ENCODE measurements around the gene ANKMY1.

ANKMY1 gene

GRCh38 chr2:240468303-240469238 lies 89.2 kb downstream of the ANKMY1 start:
- no peak for DNase-seq (ENCODE audit: extremely low read depth, low read depth)
- TF ChIP-seq, protein P1, sequence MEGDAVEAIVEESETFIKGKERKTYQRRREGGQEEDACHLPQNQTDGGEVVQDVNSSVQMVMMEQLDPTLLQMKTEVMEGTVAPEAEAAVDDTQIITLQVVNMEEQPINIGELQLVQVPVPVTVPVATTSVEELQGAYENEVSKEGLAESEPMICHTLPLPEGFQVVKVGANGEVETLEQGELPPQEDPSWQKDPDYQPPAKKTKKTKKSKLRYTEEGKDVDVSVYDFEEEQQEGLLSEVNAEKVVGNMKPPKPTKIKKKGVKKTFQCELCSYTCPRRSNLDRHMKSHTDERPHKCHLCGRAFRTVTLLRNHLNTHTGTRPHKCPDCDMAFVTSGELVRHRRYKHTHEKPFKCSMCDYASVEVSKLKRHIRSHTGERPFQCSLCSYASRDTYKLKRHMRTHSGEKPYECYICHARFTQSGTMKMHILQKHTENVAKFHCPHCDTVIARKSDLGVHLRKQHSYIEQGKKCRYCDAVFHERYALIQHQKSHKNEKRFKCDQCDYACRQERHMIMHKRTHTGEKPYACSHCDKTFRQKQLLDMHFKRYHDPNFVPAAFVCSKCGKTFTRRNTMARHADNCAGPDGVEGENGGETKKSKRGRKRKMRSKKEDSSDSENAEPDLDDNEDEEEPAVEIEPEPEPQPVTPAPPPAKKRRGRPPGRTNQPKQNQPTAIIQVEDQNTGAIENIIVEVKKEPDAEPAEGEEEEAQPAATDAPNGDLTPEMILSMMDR (IDR thresholded peaks at IDR 0.05; ENCODE audit: low read depth, low read length, missing control alignments), result no peak
- H3K4me3 ChIP-seq (replicated peaks; ENCODE audit: low read depth, low read length), result no peak overlapping the region

DNA sequence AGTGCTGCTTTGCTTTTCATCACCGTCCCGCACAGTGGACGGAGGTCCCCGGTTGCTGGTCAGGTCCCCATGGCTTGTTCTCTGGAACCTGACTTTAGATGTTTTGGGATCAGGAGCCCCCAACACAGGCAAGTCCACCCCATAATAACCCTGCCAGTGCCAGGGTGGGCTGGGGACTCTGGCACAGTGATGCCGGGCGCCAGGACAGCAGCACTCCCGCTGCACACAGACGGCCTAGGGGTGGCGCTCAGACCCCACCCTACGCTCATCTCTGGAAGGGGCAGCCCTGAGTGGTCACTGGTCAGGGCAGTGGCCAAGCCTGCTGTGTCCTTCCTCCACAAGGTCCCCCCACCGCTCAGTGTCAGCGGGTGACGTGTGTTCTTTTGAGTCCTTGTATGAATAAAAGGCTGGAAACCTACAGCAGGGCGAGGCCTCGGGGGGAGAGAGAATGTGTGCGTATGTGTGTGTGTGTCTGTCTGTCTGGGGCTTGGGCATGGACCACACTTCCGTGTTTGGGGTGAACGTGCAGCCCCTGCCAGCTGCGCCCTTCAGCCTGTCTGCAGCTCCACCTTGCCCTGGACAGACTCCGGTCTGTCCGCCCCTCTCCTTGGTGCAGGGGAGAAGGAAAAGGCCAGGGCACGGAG lies 90.0 kb downstream of the ANKMY1 start:
- no peak for DNase-seq (ENCODE audit: extremely low read depth, low read depth)
- no peak overlapping the region for H3K4me3 ChIP-seq (replicated peaks; ENCODE audit: low read depth, low read length)
- TF ChIP-seq, protein P1 (IDR thresholded peaks at IDR 0.05; ENCODE audit: low read depth, low read length, missing control alignments), result no peak

DNA sequence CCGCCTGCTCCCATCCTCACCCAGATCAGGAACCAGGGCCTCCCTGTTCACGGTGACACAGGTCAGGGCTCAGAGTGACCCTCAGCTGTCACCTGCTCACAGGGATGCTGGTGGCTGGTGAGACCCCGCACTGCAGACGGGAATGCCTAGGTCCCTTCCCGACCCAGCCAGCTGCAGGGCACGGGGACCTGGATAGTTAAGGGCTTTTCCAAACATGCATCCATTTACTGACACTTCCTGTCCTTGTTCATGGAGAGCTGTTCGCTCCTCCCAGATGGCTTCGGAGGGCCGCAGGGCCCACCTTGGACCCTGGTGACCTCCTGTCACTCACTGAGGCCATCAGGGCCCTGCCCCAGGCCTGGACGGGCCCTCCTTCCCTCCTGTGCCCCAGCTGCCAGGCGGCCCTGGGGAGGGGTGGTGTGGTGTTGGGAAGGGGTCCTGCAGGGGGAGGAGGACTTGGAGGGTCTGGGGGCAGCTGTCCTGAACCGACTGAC lies 90.6 kb downstream of the ANKMY1 start:
- DNase-seq (ENCODE audit: extremely low read depth, low read depth), result no peak
- no peak overlapping the region for H3K4me3 ChIP-seq (replicated peaks; ENCODE audit: low read depth, low read length)
- TF ChIP-seq, protein P1 (IDR thresholded peaks at IDR 0.05; ENCODE audit: low read depth, low read length, missing control alignments), result no peak

GRCh38 chr2:240466579-240467148 lies 91.1 kb downstream of the ANKMY1 start:
- no peak overlapping the region for H3K4me3 ChIP-seq (replicated peaks; ENCODE audit: low read depth, low read length)
- DNase-seq (ENCODE audit: extremely low read depth, low read depth), result no peak

DNA sequence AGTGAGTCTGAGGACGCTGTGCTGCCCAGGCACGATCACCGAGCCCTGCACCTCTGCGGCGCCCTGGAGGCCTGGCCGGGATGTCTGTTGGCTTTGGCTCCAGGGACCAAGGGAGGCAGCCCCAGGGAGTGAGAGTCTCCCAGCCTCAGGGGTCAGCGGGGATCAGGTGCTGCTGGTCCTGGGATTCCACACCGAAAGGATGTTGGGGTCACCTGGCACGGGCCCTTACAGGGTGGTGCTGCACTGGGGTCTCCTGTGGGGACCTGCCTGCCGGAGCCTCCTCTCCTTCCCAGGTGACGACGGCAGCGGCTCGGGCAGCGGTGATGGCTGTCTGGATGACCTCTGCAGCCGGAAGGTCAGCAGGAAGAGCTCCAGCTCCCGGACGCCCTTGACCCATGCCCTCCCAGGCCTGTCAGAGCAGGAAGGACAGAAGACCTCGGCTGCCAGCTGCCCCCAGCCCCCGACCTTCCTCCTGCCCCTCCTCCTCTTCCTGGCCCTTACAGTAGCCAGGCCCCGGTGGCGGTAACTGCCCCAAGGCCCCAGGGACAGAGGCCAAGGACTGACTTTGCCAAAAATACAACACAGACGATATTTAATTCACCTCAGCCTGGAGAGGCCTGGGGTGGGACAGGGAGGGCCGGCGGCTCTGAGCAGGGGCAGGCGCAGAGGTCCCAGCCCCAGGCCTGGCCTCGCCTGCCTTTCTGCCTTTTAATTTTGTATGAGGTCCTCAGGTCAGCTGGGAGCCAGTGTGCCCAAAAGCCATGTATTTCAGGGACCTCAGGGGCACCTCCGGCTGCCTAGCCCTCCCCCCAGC lies 91.8 kb downstream of the ANKMY1 start:
- no peak overlapping the region for H3K4me3 ChIP-seq (replicated peaks; ENCODE audit: low read depth, low read length)
- TF ChIP-seq, protein P1 (IDR thresholded peaks at IDR 0.05; ENCODE audit: low read depth, low read length, missing control alignments), result no peak
- no peak for DNase-seq (ENCODE audit: extremely low read depth, low read depth)

More at GRCh38 chr2:240466579-240467148, 91.1 kb downstream of the ANKMY1 start:
- TF ChIP-seq, protein P1 (IDR thresholded peaks at IDR 0.05; ENCODE audit: low read depth, low read length, missing control alignments), result no peak

DNA sequence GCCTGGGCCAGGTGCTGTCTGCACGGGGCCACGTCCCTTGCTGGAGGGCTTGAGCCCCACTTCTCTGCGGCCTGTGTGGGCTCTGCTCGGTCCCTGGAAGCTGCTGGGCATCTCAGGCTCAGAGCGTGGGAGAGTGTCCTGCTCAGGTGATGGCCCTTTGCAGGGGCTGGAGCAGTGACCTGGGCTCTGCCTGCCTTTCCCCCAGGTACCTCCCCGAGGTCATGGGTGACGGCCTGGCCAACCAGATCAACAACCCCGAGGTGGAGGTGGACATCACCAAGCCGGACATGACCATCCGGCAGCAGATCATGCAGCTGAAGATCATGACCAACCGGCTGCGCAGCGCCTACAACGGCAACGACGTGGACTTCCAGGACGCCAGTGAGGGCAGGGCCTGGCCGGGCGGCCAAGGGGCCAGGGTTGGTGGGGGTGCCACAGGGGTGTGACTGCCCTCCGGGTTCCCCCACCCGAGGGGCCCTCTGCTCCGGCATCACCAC lies 92.5 kb downstream of the ANKMY1 start:
- no peak overlapping the region for H3K4me3 ChIP-seq (replicated peaks; ENCODE audit: low read depth, low read length)
- DNase-seq (ENCODE audit: extremely low read depth, low read depth), result no peak
- TF ChIP-seq, protein P1 (IDR thresholded peaks at IDR 0.05; ENCODE audit: low read depth, low read length, missing control alignments), result no peak
